Retina (tissue), 1 donor: ENCODE measurements around the gene SPPL2B.
"Not testable (repeated sequence)": the region's sequence is repeated elsewhere in the genome, so short reads cannot be mapped to it uniquely, and the experiment has no call there.

Experiments used
- DNase-seq: peaks from one replicate; pipeline ENCODE4 v3.0.0-alpha.2; 2016

Gene SPPL2B

DNA sequence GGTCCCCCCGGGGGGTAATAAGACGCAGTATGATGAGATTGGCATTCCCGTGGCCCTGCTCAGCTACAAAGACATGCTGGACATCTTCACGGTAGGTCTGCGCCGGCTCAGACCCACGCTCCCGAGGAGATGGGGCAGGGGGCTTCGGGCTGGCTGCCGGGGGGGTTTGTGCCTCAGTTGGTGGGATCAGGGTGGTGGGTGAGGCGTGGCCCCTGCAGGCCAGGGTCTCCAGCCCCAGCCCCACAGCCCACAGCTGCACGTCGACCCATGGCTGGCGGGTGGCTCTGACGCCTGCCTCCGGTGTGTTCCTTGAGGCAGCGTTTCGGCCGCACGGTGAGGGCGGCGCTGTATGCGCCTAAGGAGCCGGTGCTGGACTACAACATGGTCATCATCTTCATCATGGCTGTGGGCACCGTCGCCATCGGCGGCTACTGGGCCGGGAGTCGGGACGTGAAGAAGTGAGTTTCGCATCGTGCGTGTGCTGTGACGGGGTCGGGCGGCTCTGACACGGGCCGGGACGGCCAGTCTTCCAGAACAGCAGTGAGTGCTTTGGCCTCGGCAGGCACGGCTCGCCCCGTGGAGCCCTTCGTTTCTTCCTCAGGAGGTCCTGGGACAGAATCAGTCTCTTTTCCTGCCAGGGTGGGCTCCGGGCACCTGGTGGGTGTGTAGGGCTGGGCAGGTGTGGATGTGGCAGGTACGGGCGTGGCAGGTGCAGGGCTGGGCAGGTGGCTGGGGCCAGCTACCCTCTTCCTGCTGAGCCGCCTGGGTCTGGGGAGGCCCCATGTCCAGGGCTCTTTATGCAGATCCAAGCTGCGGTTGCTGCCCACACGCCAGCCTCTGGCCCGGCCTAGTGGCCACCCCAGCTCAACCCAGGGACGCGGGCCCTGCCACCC, 10.5 kb downstream of the SPPL2B start:
- no peak for DNase-seq

GRCh38 chr19:2339644-2340310, 11.3 kb downstream of the SPPL2B start:
- DNase-seq: no peak

GRCh38 chr19:2340496-2341243, 12.2 kb downstream of the SPPL2B start:
- DNase-seq: no peak

- DNase-seq: no peak
Observed at GRCh38 chr19:2341244-2341751, 12.8 kb downstream of the SPPL2B start.

DNA sequence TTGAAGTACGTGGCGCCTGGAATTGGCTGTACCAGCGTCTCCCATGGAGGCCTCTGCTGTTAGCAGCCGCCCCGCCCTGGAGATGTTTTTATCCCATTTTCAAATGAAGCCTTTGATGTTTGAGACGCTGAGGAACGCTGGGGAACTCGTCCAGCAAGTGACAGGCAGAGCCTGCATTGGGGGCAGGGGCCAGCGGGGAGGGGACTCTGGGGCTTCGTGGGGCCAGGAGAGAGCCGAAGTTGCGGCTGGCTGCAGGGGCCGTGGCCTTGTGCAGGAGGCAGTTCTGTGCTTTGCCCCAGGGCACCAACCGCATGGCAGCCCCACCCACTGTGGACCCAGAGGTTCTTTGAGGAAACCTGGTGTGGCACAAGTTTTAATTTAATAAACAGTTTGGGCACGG, 13.5 kb downstream of the SPPL2B start:
- DNase-seq: no peak

GRCh38 chr19:2342656-2343288, 14.3 kb downstream of the SPPL2B start:
- DNase-seq: no peak

GRCh38 chr19:2343289-2343982, 15.0 kb downstream of the SPPL2B start:
- DNase-seq: no peak

GRCh38 chr19:2344381-2344870, 15.9 kb downstream of the SPPL2B start:
- DNase-seq: no peak

DNA sequence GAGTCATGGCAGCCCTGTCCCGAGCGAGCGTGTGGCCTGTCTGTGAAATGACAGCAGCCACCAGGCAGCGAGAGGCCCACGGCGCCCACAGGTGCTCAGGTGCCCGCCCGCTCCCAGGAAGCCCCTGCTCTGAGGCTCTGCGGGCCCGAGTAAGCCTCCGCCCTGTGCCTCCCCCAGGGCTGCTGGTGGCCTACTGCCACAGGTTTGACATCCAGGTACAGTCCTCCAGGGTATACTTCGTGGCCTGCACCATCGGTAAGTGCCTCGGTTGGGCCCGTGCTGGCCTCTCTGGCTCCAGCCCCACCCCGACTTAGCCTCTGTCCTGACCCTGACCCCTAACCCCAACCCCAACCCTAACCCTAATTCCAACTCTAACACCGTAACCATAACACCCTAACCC, 16.6 kb downstream of the SPPL2B start:
- DNase-seq: no peak

DNA sequence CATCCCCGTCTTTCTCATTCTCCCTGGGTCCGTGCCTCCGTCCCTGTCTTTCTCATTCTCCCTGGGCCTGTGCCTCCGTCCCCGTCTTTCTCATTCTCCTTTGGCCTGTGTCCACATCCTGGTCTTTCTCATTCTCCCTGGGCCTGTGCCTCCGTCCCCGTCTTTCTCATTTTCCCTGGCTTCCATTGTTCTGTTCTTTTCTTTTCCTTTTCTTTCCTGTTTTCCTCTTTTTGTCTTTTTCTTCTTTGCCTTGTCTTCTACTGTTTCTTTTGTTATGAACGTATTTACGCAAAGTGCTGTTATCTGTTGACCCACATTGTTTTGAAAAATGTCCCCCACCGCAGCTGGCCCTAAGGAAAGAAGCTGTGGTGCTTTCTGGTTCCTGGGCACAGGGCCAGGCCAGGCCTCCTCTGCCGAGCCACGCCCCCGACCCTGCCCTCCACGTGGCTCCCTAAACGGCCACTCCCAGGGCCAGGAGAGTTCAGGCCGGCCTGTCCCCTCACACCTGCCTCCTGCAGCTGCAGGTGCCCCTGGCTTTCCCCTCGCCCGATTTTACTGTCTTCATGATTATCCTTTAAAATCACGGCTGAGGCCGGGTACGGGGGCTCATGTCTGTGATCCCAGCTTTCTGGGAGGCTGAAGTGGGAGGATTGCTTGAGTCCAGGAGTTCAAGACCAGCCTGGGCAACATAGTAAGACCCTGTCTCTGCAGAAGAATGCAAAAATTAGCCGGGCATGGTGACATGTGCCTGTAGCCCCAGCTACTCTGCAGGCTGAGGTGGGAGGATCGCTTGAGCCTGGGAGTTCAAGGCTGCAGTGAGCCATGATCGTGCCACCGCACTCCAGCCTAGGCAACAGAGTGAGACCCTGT, 17.5 kb downstream of the SPPL2B start:
- no peak for DNase-seq

DNA sequence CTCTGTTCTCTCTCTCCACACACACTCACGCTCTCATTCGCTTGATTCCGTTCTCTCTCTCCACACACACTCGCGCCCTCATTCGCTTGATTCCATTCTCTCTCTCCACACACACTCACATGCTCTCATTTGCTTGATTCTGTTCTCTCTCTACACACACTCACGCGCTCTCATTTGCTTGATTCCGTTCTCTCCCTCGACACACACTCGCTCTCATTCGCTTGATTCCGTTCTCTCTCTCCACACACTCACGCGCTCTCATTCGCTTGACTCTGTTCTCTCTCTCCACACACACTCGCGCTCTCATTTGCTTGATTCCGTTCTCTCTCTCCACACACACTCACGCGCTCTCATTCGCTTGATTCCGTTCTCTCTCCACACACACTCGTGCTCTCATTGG, 21.3 kb downstream of the SPPL2B start:
- not testable (repeated sequence) for DNase-seq

DNA sequence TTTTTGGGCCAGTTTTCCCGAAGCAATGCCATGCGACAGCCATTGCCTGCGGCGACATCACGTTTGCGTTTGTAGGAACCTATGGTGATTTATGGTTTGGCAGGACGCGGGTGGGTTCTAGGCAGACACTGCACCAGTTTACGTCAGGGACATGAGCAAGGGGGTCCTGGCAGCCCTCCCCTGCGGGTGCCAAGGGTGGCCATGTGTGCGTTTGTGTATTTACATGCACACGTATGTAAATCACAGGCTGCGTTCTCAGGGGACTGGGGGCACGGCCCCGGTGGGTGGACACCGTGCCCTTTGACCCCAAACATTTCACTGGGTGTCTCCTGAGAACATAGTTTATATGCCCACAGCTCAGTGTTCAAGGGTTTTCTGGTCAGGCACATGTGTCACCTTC, 22.2 kb downstream of the SPPL2B start:
- no peak for DNase-seq

GRCh38 chr19:2351591-2351990, 23.1 kb downstream of the SPPL2B start:
- DNase-seq: no peak

DNA sequence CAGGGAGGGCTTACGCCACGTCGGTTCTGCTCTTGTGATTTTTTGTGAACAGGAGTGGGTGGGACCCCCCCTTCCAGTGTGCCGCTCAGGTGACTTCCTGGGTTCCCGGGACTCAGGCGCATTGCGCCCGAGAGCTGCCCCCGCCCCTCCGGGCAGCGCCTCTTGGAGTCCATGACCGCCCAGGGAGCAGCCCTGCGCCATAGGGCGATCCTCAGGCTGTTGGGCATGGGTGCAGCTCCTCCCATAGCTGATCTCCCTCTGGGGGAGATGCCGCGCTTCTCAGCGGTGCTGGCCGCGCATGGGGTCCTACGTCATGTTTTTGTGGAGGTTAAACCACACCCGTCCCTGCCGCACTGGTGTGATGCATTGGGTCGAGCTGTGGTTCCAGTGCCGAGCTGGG, 23.6 kb downstream of the SPPL2B start:
- DNase-seq: no peak

DNA sequence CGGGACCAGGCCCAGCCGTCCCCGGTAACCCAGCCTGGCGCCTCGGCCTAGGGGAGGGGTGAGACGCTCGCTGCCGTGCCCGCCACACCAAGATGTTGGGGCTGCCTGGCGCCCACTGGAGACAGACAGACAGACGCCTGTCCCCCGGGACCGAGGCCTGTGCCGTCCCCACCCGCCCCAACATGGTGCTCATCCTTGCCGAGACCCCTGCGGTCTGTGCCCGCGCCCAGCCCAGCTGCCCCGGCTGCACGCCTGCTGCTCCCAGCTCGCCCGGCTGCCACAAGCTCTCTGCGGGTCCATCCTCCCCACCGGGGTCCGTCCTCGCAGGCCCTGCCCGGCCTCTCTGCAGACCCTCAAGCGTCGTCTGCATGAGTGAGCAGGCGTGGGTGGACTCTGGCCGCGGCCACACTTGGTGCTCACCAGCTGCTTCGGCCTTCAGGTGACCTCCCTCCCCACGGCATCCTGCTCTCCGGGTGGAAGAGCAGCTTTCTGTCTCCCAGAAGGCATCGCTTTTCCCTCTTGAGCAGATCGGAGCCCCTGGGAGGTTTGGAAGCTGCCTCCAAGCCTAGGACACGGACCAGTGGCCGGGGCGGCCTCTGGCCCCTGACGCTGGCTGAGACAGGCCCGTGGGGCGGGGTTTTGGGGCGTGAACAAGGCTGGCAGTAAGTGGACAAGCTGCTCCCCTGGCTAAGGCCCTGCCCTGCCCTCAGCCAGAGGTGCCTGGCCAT, 24.8 kb downstream of the SPPL2B start:
- no peak for DNase-seq

GRCh38 chr19:2353887-2354592, 25.6 kb downstream of the SPPL2B start:
- no peak for DNase-seq

DNA sequence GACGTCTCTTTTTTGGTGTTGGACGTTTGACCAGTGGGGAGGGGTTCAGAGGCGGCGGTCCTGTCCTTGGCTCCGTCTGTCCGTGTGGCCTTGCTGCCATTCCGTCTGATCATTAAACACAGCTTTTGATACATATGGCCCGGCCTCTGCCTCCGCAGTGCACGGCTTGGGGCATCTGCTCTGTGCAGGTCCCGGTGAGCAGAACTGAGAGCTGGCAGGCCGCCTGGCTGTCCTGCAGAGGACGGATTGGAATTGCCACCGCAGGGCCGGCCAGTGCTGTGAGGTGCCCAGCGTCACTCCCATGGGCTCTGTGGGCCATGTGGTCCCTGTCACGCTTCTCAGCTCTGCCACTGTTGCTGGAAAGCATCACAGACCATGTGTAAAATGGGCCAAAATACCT, 26.2 kb downstream of the SPPL2B start:
- no peak for DNase-seq

DNA sequence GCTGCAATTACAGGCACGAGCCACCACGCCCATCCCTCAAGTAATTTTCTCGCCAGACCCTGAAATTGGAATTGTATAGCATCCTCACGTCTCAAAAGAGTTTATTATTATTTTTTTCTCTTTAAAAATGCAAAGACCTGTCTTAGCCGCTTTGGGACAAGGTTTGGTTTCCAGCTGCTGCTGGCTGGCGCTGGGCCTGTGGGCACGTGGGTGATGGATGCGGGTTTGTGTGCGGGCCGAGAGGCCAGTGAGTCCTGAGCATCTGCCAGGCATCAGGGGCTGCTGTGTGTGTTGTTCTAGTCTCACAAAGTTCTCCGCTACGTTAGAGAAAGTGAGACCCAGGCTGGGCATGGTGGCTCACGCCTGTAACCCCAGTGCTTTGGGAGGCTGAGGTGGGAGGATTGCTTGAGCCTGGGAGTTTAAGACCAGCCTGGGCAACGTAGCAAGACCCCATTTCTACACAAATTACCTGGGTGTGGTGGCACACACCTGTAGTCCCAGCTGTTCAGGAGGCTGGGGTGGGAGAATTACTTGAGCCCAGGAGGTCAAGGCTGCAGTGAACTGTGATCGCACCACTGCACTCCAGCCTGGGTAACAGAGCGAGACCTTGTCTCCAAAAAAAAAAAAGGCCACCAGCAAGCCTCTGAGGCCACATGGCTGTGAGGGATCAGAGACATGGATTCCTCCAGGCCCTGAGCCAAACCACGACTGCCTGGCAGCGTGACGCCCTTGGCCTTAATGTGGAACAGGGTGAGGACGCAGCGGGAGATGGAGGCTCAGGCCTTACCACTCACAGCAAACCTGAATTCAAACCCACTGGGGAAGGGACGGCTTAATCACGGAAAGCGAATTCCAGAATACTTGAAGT, 26.9 kb downstream of the SPPL2B start:
- no peak for DNase-seq
